Parathyroid adenoma (tissue), 2 donors: ENCODE data around the gene JAK3.

Experiments used
- H2AFZ ChIP-seq: fragments of 300-600 bp; sonication (generic); one replicate; pipeline ENCODE4 v1.7.0; 2017; ENCODE audit warnings: antibody characterized with exemption, mild to moderate bottlenecking
- H3K27ac ChIP-seq: fragments of 300-600 bp; sonication (generic); one replicate; pipeline ENCODE4 v1.7.0; 2017
- H3K27me3 ChIP-seq: fragments of 300-600 bp; sonication (generic); one replicate; pipeline ENCODE4 v1.7.0; 2017; ENCODE audit warnings: low read length; ENCODE audit not compliant: control insufficient read depth, insufficient read depth
- H3K36me3 ChIP-seq: fragments of 300-600 bp; sonication (generic); one replicate; pipeline ENCODE4 v1.7.0; 2017; ENCODE audit warnings: low read length; ENCODE audit not compliant: control insufficient read depth, insufficient read depth
- H3K4me1 ChIP-seq: fragments of 300-600 bp; sonication (generic); one replicate; pipeline ENCODE4 v1.7.0; 2017; ENCODE audit warnings: control low read depth
- H3K4me2 ChIP-seq: fragments of 300-600 bp; sonication (generic); one replicate; pipeline ENCODE4 v1.7.0; 2017; ENCODE audit warnings: low read length
- H3K4me3 ChIP-seq: fragments of 300-600 bp; sonication (generic); one replicate; pipeline ENCODE4 v1.7.0; 2017; ENCODE audit warnings: low read depth, low read length
- H3K79me2 ChIP-seq: fragments of 300-600 bp; sonication (generic); one replicate; pipeline ENCODE4 v1.7.0; 2017; ENCODE audit warnings: control low read depth
- H3K9ac ChIP-seq: fragments of 300-600 bp; sonication (generic); one replicate; pipeline ENCODE4 v1.7.0; 2017; ENCODE audit warnings: mild to moderate bottlenecking
- H3K9me3 ChIP-seq: fragments of 300-600 bp; sonication (generic); one replicate; pipeline ENCODE4 v1.7.0; 2017; ENCODE audit warnings: low read length; ENCODE audit not compliant: control insufficient read depth
- CTCF ChIP-seq: fragments of 300-600 bp; sonication (generic); IDR thresholded peaks from one replicate; pipeline ENCODE4 v1.7.0; 2017; ENCODE audit warnings: antibody characterized with exemption, mild to moderate bottlenecking
- donor health status: primary hyperparathyroidism.

JAK3 gene

GRCh38 chr19:17866312-17866963, 18.7 kb upstream of the JAK3 start:
- no peaks in the 10 kb centered on the region for H3K9me3 ChIP-seq
- H3K4me3 ChIP-seq, result no peak overlapping the region
- no peak overlapping the region for H2AFZ ChIP-seq
- H3K27ac ChIP-seq, result no peak overlapping the region
- H3K9ac ChIP-seq, result no peak overlapping the region
- H3K36me3 ChIP-seq, result no peaks in the 10 kb centered on the region
- H3K4me1 ChIP-seq, result peaks cover 3% of the 10 kb centered on the region
- no peak for TF ChIP-seq CTCF
- H3K27me3 ChIP-seq, result no peaks in the 10 kb centered on the region
- peaks cover 3% of the 10 kb centered on the region for H3K79me2 ChIP-seq
- H3K4me2 ChIP-seq, result no peak overlapping the region

GRCh38 chr19:17865364-17866311, 17.9 kb upstream of the JAK3 start:
- H3K36me3 ChIP-seq, result no peaks in the 10 kb centered on the region
- H2AFZ ChIP-seq, result no peak overlapping the region
- H3K4me2 ChIP-seq, result no peak overlapping the region
- H3K4me3 ChIP-seq, result no peak overlapping the region
- no peak overlapping the region for H3K27ac ChIP-seq
- H3K79me2 ChIP-seq, result peaks cover 8% of the 10 kb centered on the region
- no peaks in the 10 kb centered on the region for H3K9me3 ChIP-seq
- H3K4me1 ChIP-seq, result peaks cover 7% of the 10 kb centered on the region
- no peaks in the 10 kb centered on the region for H3K27me3 ChIP-seq
- TF ChIP-seq CTCF, result no peak
- H3K9ac ChIP-seq, result no peak overlapping the region

GRCh38 chr19:17863520-17864182, 15.9 kb upstream of the JAK3 start:
- TF ChIP-seq CTCF, result no peak
- Histone ChIP-seq H3K4me2 (no peak overlapping the region), H3K4me1 (peaks cover 7% of the 10 kb centered on the region), H3K9ac (no peak overlapping the region), H3K4me3 (no peak overlapping the region), H3K79me2 (peaks cover 18% of the 10 kb centered on the region), H3K9me3 (no peaks in the 10 kb centered on the region), H3K36me3 (no peaks in the 10 kb centered on the region), H3K27me3 (no peaks in the 10 kb centered on the region), H3K27ac (peak overlapping the region; percentile 7), H2AFZ (no peak overlapping the region)

GRCh38 chr19:17862711-17863519, 15.1 kb upstream of the JAK3 start:
- H3K9me3 ChIP-seq, result no peaks in the 10 kb centered on the region
- H3K9ac ChIP-seq, result no peak overlapping the region
- TF ChIP-seq CTCF, result no peak
- peaks cover 18% of the 10 kb centered on the region for H3K79me2 ChIP-seq
- no peaks in the 10 kb centered on the region for H3K36me3 ChIP-seq
- no peak overlapping the region for H3K4me2 ChIP-seq
- no peak overlapping the region for H3K27ac ChIP-seq
- H2AFZ ChIP-seq, result no peak overlapping the region
- H3K4me1 ChIP-seq, result peaks cover 7% of the 10 kb centered on the region
- H3K27me3 ChIP-seq, result no peaks in the 10 kb centered on the region
- no peak overlapping the region for H3K4me3 ChIP-seq
